ENCODE measurements around the gene CFAP43. TPM values are rescaled to one million over a fixed set of nuclear protein-coding genes. Genes with fewer than 3 reads are reported as not detected.
A peak's percentile ranks its signal among the peaks of the same experiment; 100 is the strongest.

CFAP43 gene
- total and polyA plus RNA-seq, 7 donors: 0.22 to 0.83 (median 0.55) TPM; not detected in 1

GRCh38 chr10:104268713-104269645 lies 36.8 kb upstream of the CFAP43 start, which contains the start of gene GSTO2:
Gene GSTO2 (plus strand): TSS chr10:104269184. CDS start chr10:104274916, 5,732 bp downstream.
- H3K9me3 ChIP-seq: no peaks in the 10 kb centered on the region
- 1 to 3% methylated on average over 59 of the region's 59 CpGs for WGBS, 2 donors
- intact Hi-C loops (cut with DNase I): no loop called here
- H3K27me3 ChIP-seq: no peaks in the 10 kb centered on the region
- peak; percentile 100 for DNase-seq
- TF ChIP-seq POLR2AphosphoS5 (IDR thresholded peaks at IDR 0.05): peak; percentile 92 to 95 (median 94)
- TF ChIP-seq EP300 (IDR thresholded peaks at IDR 0.05): no peak
- peak; percentile 71 to 80 for TF ChIP-seq POLR2A (IDR thresholded peaks at IDR 0.05)
- no peak for TF ChIP-seq CTCF (IDR thresholded peaks at IDR 0.05)
- H3K27ac ChIP-seq: peak within 1 kb of the TSS; percentile 87 to 92 (median 90)
- peaks cover 0 to 15% (median 12%) of the 10 kb centered on the region in 4 donors for H3K4me1 ChIP-seq
- peak within 1 kb of the TSS; percentile 66 to 88 (median 86) for H3K4me3 ChIP-seq
- peaks cover 0 to 43% (median 10%) of the 10 kb centered on the region in 4 donors for H3K36me3 ChIP-seq

- peak overlapping the region; percentile 66 to 88 (median 86) for H3K4me3 ChIP-seq
- no peak for DNase-seq
- H3K9me3 ChIP-seq: no peaks in the 10 kb centered on the region
- peaks cover 0 to 49% (median 10%) of the 10 kb centered on the region in 4 donors for H3K36me3 ChIP-seq
- peak overlapping the region; percentile 87 to 92 (median 90) for H3K27ac ChIP-seq
- intact Hi-C loops (cut with DNase I): no loop called here
- WGBS, 2 donors: 9 to 11% methylated on average over 10 of the region's 10 CpGs
- H3K27me3 ChIP-seq: no peaks in the 10 kb centered on the region
- no peak for TF ChIP-seq EP300 (IDR thresholded peaks at IDR 0.05)
- no peak for TF ChIP-seq POLR2A (IDR thresholded peaks at IDR 0.05)
- no peak for TF ChIP-seq CTCF (IDR thresholded peaks at IDR 0.05)
- no peak for TF ChIP-seq POLR2AphosphoS5 (IDR thresholded peaks at IDR 0.05)
- H3K4me1 ChIP-seq: peaks cover 0 to 15% (median 12%) of the 10 kb centered on the region in 4 donors
These were observed 36.2 kb upstream of the CFAP43 start for GRCh38 chr10:104268405-104268712.

GRCh38 chr10:104267721-104268404 lies 35.7 kb upstream of the CFAP43 start:
- DNase-seq: no peak
- intact Hi-C loops (cut with DNase I): no loop called here
- Histone ChIP-seq H3K27me3 (no peaks in the 10 kb centered on the region), H3K9me3 (no peaks in the 10 kb centered on the region), H3K4me1 (peaks cover 0 to 15% (median 12%) of the 10 kb centered on the region in 4 donors), H3K4me3 (peak overlapping the region in 3 of 4 donors; percentile 86 to 88 (median 87)), H3K36me3 (peaks cover 0 to 54% (median 10%) of the 10 kb centered on the region in 4 donors), H3K27ac (peak overlapping the region; percentile 87 to 92 (median 90))
- 85 to 91% methylated on average over 14 of the region's 14 CpGs for WGBS, 2 donors
- TF ChIP-seq POLR2AphosphoS5 (IDR thresholded peaks at IDR 0.05) (no peak), CTCF (IDR thresholded peaks at IDR 0.05) (no peak), EP300 (IDR thresholded peaks at IDR 0.05) (no peak), POLR2A (IDR thresholded peaks at IDR 0.05) (no peak)

GRCh38 chr10:104264783-104265182 lies 32.6 kb upstream of the CFAP43 start:
- no peaks in the 10 kb centered on the region for H3K27me3 ChIP-seq
- TF ChIP-seq POLR2A (IDR thresholded peaks at IDR 0.05) (no peak), POLR2AphosphoS5 (IDR thresholded peaks at IDR 0.05) (no peak), CTCF (IDR thresholded peaks at IDR 0.05) (no peak), EP300 (IDR thresholded peaks at IDR 0.05) (no peak)
- no peak overlapping the region for H3K27ac ChIP-seq
- peaks cover 4 to 85% (median 22%) of the 10 kb centered on the region in 4 donors for H3K36me3 ChIP-seq
- no peaks in the 10 kb centered on the region for H3K9me3 ChIP-seq
- no peak overlapping the region for H3K4me3 ChIP-seq
- peaks cover 0 to 30% (median 27%) of the 10 kb centered on the region in 4 donors for H3K4me1 ChIP-seq
- no peak for DNase-seq
- intact Hi-C loops (cut with DNase I): no loop called here
- 49 to 86% methylated on average over 5 of the region's 5 CpGs for WGBS, 2 donors

All from sigmoid colon (tissue), 7 donors.